ENCODE results near the gene FOXO4.
A peak's percentile ranks its signal among the peaks of the same experiment; 100 is the strongest.

The FOXO4 gene

GRCh38 chrX:71099736-71100135 lies 4.1 kb downstream of the FOXO4 start:
- DNase-seq = no peak

GRCh38 chrX:71100581-71101505 lies 5.2 kb downstream of the FOXO4 start:
- DNase-seq = no peak

- no peak for DNase-seq
Observed at GRCh38 chrX:71102292-71102691, 6.6 kb downstream of the FOXO4 start.

- peak; percentile 72 for DNase-seq
Observed at GRCh38 chrX:71103110-71103983, 7.7 kb downstream of the FOXO4 start.

GRCh38 chrX:71105628-71106027 lies 10.0 kb downstream of the FOXO4 start:
- peak; percentile 43 for DNase-seq

GRCh38 chrX:71106427-71106826 lies 10.8 kb downstream of the FOXO4 start, which contains the start of gene CXorf65:
CXorf65 (minus strand) TSS chrX:71106740; CDS start chrX:71106556, 184 bp downstream.
- peak; percentile 48 for DNase-seq

GRCh38 chrX:71107245-71107644 lies 11.6 kb downstream of the FOXO4 start:
- no peak for DNase-seq

GRCh38 chrX:71107762-71108360 lies 12.2 kb downstream of the FOXO4 start:
- DNase-seq = peak; percentile 54

- peak; percentile 40 for DNase-seq
Observed at GRCh38 chrX:71109051-71109450, 13.4 kb downstream of the FOXO4 start.

- peak; percentile 92 for DNase-seq
Observed at GRCh38 chrX:71111141-71111843, 15.6 kb downstream of the FOXO4 start, which contains the start of gene IL2RG. IL2RG (minus strand) TSS chrX:71111577; CDS start chrX:71111539, 38 bp downstream.

- DNase-seq = peak; percentile 63
Observed at GRCh38 chrX:71111921-71112431, 16.3 kb downstream of the FOXO4 start.

- no peak for DNase-seq
Observed at GRCh38 chrX:71117358-71117757, 21.7 kb downstream of the FOXO4 start.

- peak; percentile 86 for DNase-seq
Observed at GRCh38 chrX:71118032-71118984, 22.7 kb downstream of the FOXO4 start, which contains the start of gene MED12. MED12 (plus strand) TSS chrX:71118596; CDS start chrX:71118755, 159 bp downstream.

GRCh38 chrX:71118985-71119535 lies 23.4 kb downstream of the FOXO4 start:
- DNase-seq = no peak

GRCh38 chrX:71128166-71128833 lies 32.6 kb downstream of the FOXO4 start:
- no peak for DNase-seq

GRCh38 chrX:71128915-71129765 lies 33.5 kb downstream of the FOXO4 start:
- peak; percentile 83 for DNase-seq

GRCh38 chrX:71131510-71131909 lies 35.9 kb downstream of the FOXO4 start:
- DNase-seq = no peak

- DNase-seq = no peak
Observed at GRCh38 chrX:71140440-71140839, 44.8 kb downstream of the FOXO4 start.

GRCh38 chrX:71143508-71143907 lies 47.9 kb downstream of the FOXO4 start:
- no peak for DNase-seq
